GM18511 (cell line): ENCODE data around the gene B4GALT7.
"Not testable (repeated sequence)": the region's sequence is repeated elsewhere in the genome, so short reads cannot be mapped to it uniquely, and the experiment has no call there.

Experiments used
- ATAC-seq: cut with Tn5 transposase; IDR thresholded peaks from one replicate; pipeline ENCODE4 v1.9.1; 2021; ENCODE audit warnings: mild to moderate bottlenecking, moderate library complexity; ENCODE audit not compliant: unreplicated experiment

The B4GALT7 gene

GRCh38 chr5:177599731-177600507, at the start of gene B4GALT7:
TSS of gene B4GALT7 (plus strand) at chr5:177600132. CDS start at chr5:177600211, 79 bp downstream.
- peak; percentile 90 for ATAC-seq

- no peak for ATAC-seq
These were observed 47.0 kb upstream of the B4GALT7 start for GRCh38 chr5:177552839-177553455.

GRCh38 chr5:177553671-177554429, 46.1 kb upstream of the B4GALT7 start:
- ATAC-seq, result peak; percentile 47

- ATAC-seq, result peak; percentile 94
These were observed 45.3 kb upstream of the B4GALT7 start, which contains the start of gene FAM193B for GRCh38 chr5:177554474-177555111. TSS of gene FAM193B (minus strand) at chr5:177554563. CDS start at chr5:177554458, 105 bp downstream.

- no peak for ATAC-seq
These were observed 44.7 kb upstream of the B4GALT7 start for GRCh38 chr5:177555228-177555627.

- no peak for ATAC-seq
These were observed 44.3 kb upstream of the B4GALT7 start for GRCh38 chr5:177555665-177556064.

- no peak for ATAC-seq
These were observed 42.8 kb upstream of the B4GALT7 start for GRCh38 chr5:177557041-177557647.

GRCh38 chr5:177557796-177558195, 42.1 kb upstream of the B4GALT7 start:
- ATAC-seq, result no peak

- ATAC-seq, result not testable (repeated sequence)
These were observed 40.4 kb upstream of the B4GALT7 start for GRCh38 chr5:177559446-177559941.

GRCh38 chr5:177565046-177565445, 34.9 kb upstream of the B4GALT7 start:
- no peak for ATAC-seq

- no peak for ATAC-seq
These were observed 31.6 kb upstream of the B4GALT7 start for GRCh38 chr5:177568326-177568725.

- ATAC-seq, result no peak
These were observed 30.0 kb upstream of the B4GALT7 start for GRCh38 chr5:177569894-177570293.

- ATAC-seq, result no peak
These were observed 24.4 kb upstream of the B4GALT7 start for GRCh38 chr5:177575488-177575887.

- ATAC-seq, result no peak
These were observed 23.8 kb upstream of the B4GALT7 start for GRCh38 chr5:177576169-177576568.

- ATAC-seq, result no peak
These were observed 21.6 kb upstream of the B4GALT7 start for GRCh38 chr5:177578316-177578715.

GRCh38 chr5:177588413-177588909, 11.5 kb upstream of the B4GALT7 start:
- no peak for ATAC-seq

GRCh38 chr5:177590406-177590805, 9.5 kb upstream of the B4GALT7 start:
- ATAC-seq, result no peak

GRCh38 chr5:177591690-177592009, 8.3 kb upstream of the B4GALT7 start:
- no peak for ATAC-seq

- peak; percentile 97 for ATAC-seq
These were observed 7.7 kb upstream of the B4GALT7 start, which contains the start of gene TMED9 for GRCh38 chr5:177592010-177592834. TSS of gene TMED9 (plus strand) at chr5:177592203. CDS start at chr5:177592215, 12 bp downstream.
